ENCODE data around the gene MSX2. TPM values are rescaled to one million over a fixed set of nuclear protein-coding genes. Genes with fewer than 3 reads are reported as not detected.
"Not testable (repeated sequence)": the region's sequence is repeated elsewhere in the genome, so short reads cannot be mapped to it uniquely, and the experiment has no call there.

Gene MSX2
- total RNA-seq, 2 experiments from 2014 or later = not detected

- H3K27me3 Mint-ChIP-seq = peaks cover 27% of the 10 kb centered on the region
- POLR2A ChIA-PET = no interaction called here
- H3K4me3 Mint-ChIP-seq = no peak overlapping the region
- H3K27ac Mint-ChIP-seq = no peak overlapping the region
- DNase-seq = no peak
- H3K4me1 Mint-ChIP-seq (ENCODE audit: low read depth) = no peaks in the 10 kb centered on the region
- peaks cover 4% of the 10 kb centered on the region for H3K9me3 Mint-ChIP-seq
- CTCF ChIA-PET = no interaction called here
- intact Hi-C loops (cut with micrococcal nuclease) = no loop called here
- H3K36me3 Mint-ChIP-seq = no peaks in the 10 kb centered on the region
Observed at GRCh38 chr5:174745590-174746103, 21.3 kb downstream of the MSX2 start.

DNA sequence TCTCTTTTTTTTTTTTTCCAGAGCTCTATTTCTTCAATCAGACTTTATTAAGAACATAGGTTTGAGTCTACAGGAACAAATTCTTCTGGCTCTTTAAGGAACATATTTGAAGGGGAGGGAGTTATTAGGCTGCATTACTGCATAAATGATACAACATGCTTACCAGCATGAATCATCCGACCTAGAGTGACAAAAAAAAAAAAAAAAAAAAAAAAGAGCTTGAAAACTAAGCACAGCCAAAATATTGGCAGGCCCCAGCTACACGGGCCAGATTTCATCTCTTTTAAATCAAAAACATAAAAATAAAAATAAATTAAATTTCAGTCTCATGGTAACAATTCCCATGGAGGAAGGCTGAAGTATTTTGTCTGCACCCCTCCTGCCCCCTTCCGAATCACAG lies 26.3 kb downstream of the MSX2 start:
- ChIA-PET POLR2A (no interaction called here), CTCF (interaction anchor here (0.6 kb wide), 1 partner anchor 926 kb away, joined by 4 read pairs; no protein-coding TSS in a partner anchor)
- no peak overlapping the region for H3K4me3 Mint-ChIP-seq
- no peaks in the 10 kb centered on the region for H3K36me3 Mint-ChIP-seq
- DNase-seq = no peak
- no peaks in the 10 kb centered on the region for H3K4me1 Mint-ChIP-seq (ENCODE audit: low read depth)
- H3K27me3 Mint-ChIP-seq = peaks cover 52% of the 10 kb centered on the region
- H3K27ac Mint-ChIP-seq = no peak overlapping the region
- intact Hi-C loops (cut with micrococcal nuclease) = no loop called here
- no peaks in the 10 kb centered on the region for H3K9me3 Mint-ChIP-seq

GRCh38 chr5:174751154-174752000 lies 27.0 kb downstream of the MSX2 start:
- H3K9me3 Mint-ChIP-seq = no peaks in the 10 kb centered on the region
- ChIA-PET POLR2A (no interaction called here), CTCF (no interaction called here)
- no peaks in the 10 kb centered on the region for H3K4me1 Mint-ChIP-seq (ENCODE audit: low read depth)
- intact Hi-C loops (cut with micrococcal nuclease) = no loop called here
- no peak overlapping the region for H3K4me3 Mint-ChIP-seq
- no peak overlapping the region for H3K27ac Mint-ChIP-seq
- no peak for DNase-seq
- H3K27me3 Mint-ChIP-seq = peaks cover 52% of the 10 kb centered on the region
- H3K36me3 Mint-ChIP-seq = no peaks in the 10 kb centered on the region

- Mint-ChIP-seq H3K4me1 (ENCODE audit: low read depth) (no peaks in the 10 kb centered on the region), H3K9me3 (no peaks in the 10 kb centered on the region), H3K36me3 (no peaks in the 10 kb centered on the region), H3K27me3 (peaks cover 50% of the 10 kb centered on the region), H3K27ac (no peak overlapping the region), H3K4me3 (no peak overlapping the region)
- CTCF ChIA-PET = no interaction called here
- POLR2A ChIA-PET = no interaction called here
- intact Hi-C loops (cut with micrococcal nuclease) = no loop called here
- no peak for DNase-seq
Observed at GRCh38 chr5:174752121-174752520, 27.7 kb downstream of the MSX2 start.

- Mint-ChIP-seq H3K27ac (no peak overlapping the region), H3K4me1 (ENCODE audit: low read depth) (no peaks in the 10 kb centered on the region), H3K4me3 (no peak overlapping the region), H3K27me3 (peaks cover 30% of the 10 kb centered on the region), H3K9me3 (no peaks in the 10 kb centered on the region), H3K36me3 (no peaks in the 10 kb centered on the region)
- ChIA-PET POLR2A (no interaction called here), CTCF (no interaction called here)
- intact Hi-C loops (cut with micrococcal nuclease) = no loop called here
- no peak for DNase-seq
Observed at GRCh38 chr5:174755106-174755505, 30.7 kb downstream of the MSX2 start.

- H3K9me3 Mint-ChIP-seq = no peaks in the 10 kb centered on the region
- intact Hi-C loops (cut with micrococcal nuclease) = no loop called here
- no peak for DNase-seq
- no peaks in the 10 kb centered on the region for H3K36me3 Mint-ChIP-seq
- H3K4me3 Mint-ChIP-seq = no peak overlapping the region
- H3K4me1 Mint-ChIP-seq (ENCODE audit: low read depth) = no peaks in the 10 kb centered on the region
- no peak overlapping the region for H3K27ac Mint-ChIP-seq
- ChIA-PET CTCF (no interaction called here), POLR2A (no interaction called here)
- peaks cover 7% of the 10 kb centered on the region for H3K27me3 Mint-ChIP-seq
Observed at GRCh38 chr5:174759091-174759490, 34.7 kb downstream of the MSX2 start.

GRCh38 chr5:174760721-174761120 lies 36.3 kb downstream of the MSX2 start:
- CTCF ChIA-PET = no interaction called here
- intact Hi-C loops (cut with micrococcal nuclease) = no loop called here
- H3K27ac Mint-ChIP-seq = no peak overlapping the region
- H3K27me3 Mint-ChIP-seq = peaks cover 2% of the 10 kb centered on the region
- H3K9me3 Mint-ChIP-seq = no peaks in the 10 kb centered on the region
- H3K36me3 Mint-ChIP-seq = no peaks in the 10 kb centered on the region
- no peak overlapping the region for H3K4me3 Mint-ChIP-seq
- no peaks in the 10 kb centered on the region for H3K4me1 Mint-ChIP-seq (ENCODE audit: low read depth)
- no peak for DNase-seq
- POLR2A ChIA-PET = no interaction called here

GRCh38 chr5:174761341-174761740 lies 37.0 kb downstream of the MSX2 start:
- H3K9me3 Mint-ChIP-seq; intact Hi-C loops (cut with micrococcal nuclease); POLR2A ChIA-PET; H3K27ac Mint-ChIP-seq; H3K36me3 Mint-ChIP-seq; H3K27me3 Mint-ChIP-seq; DNase-seq; H3K4me1 Mint-ChIP-seq (ENCODE audit: low read depth); H3K4me3 Mint-ChIP-seq; CTCF ChIA-PET: not testable (repeated sequence)

DNA sequence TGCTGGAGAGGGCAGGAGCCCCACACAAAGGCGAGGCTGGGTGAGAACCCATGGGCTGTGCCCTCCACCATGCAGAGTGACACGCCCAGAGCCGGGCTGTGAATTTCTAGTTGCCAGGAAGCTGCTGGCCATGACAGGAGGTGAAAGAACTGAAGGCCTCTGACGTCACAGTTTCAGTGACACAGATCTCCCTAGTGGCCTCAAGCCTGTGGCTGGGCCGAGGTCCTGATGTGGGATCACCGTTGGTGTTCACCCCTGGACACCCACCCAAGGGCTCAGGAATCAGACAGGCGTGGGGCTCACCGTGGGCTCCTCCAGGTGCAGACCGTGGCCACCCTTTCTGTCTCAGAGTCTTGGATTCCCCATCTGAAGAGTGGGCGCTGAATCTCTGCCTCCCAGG lies 39.9 kb downstream of the MSX2 start:
- no peaks in the 10 kb centered on the region for H3K36me3 Mint-ChIP-seq

GRCh38 chr5:174765540-174765939 lies 41.2 kb downstream of the MSX2 start:
- intact Hi-C loops (cut with micrococcal nuclease) = no loop called here
- Mint-ChIP-seq H3K36me3 (no peaks in the 10 kb centered on the region), H3K4me3 (no peak overlapping the region), H3K9me3 (no peaks in the 10 kb centered on the region), H3K4me1 (ENCODE audit: low read depth) (no peaks in the 10 kb centered on the region), H3K27ac (no peak overlapping the region), H3K27me3 (peaks cover 2% of the 10 kb centered on the region)
- ChIA-PET CTCF (no interaction called here), POLR2A (no interaction called here)
- no peak for DNase-seq

More for the DNA sequence above, 39.9 kb downstream of the MSX2 start:
- intact Hi-C loops (cut with micrococcal nuclease) = no loop called here
- ChIA-PET CTCF (no interaction called here), POLR2A (no interaction called here)
- no peaks in the 10 kb centered on the region for H3K4me1 Mint-ChIP-seq (ENCODE audit: low read depth)
- no peak for DNase-seq
- H3K27me3 Mint-ChIP-seq = peaks cover 2% of the 10 kb centered on the region
- no peak overlapping the region for H3K4me3 Mint-ChIP-seq
- no peak overlapping the region for H3K27ac Mint-ChIP-seq
- no peaks in the 10 kb centered on the region for H3K9me3 Mint-ChIP-seq

GRCh38 chr5:174767670-174768069 lies 43.3 kb downstream of the MSX2 start:
- no peak overlapping the region for H3K4me3 Mint-ChIP-seq
- DNase-seq = no peak
- H3K36me3 Mint-ChIP-seq = no peaks in the 10 kb centered on the region
- no peaks in the 10 kb centered on the region for H3K9me3 Mint-ChIP-seq
- CTCF ChIA-PET = no interaction called here
- intact Hi-C loops (cut with micrococcal nuclease) = no loop called here
- no peak overlapping the region for H3K27ac Mint-ChIP-seq
- POLR2A ChIA-PET = no interaction called here
- H3K27me3 Mint-ChIP-seq = peaks cover 5% of the 10 kb centered on the region
- H3K4me1 Mint-ChIP-seq (ENCODE audit: low read depth) = no peaks in the 10 kb centered on the region

- ChIA-PET POLR2A (no interaction called here), CTCF (no interaction called here)
- H3K27me3 Mint-ChIP-seq = peaks cover 9% of the 10 kb centered on the region
- no peaks in the 10 kb centered on the region for H3K36me3 Mint-ChIP-seq
- H3K4me1 Mint-ChIP-seq (ENCODE audit: low read depth) = no peaks in the 10 kb centered on the region
- intact Hi-C loops (cut with micrococcal nuclease) = no loop called here
- H3K27ac Mint-ChIP-seq = no peak overlapping the region
- DNase-seq = no peak
- H3K4me3 Mint-ChIP-seq = no peak overlapping the region
- H3K9me3 Mint-ChIP-seq = no peaks in the 10 kb centered on the region
Observed at GRCh38 chr5:174769005-174769404, 44.6 kb downstream of the MSX2 start.

- H3K36me3 Mint-ChIP-seq = no peaks in the 10 kb centered on the region
- CTCF ChIA-PET = no interaction called here
- H3K27me3 Mint-ChIP-seq = peaks cover 18% of the 10 kb centered on the region
- no peak overlapping the region for H3K4me3 Mint-ChIP-seq
- POLR2A ChIA-PET = no interaction called here
- H3K27ac Mint-ChIP-seq = no peak overlapping the region
- H3K4me1 Mint-ChIP-seq (ENCODE audit: low read depth) = no peaks in the 10 kb centered on the region
- DNase-seq = no peak
- no peaks in the 10 kb centered on the region for H3K9me3 Mint-ChIP-seq
- intact Hi-C loops (cut with micrococcal nuclease) = no loop called here
Observed at GRCh38 chr5:174773371-174773770, 49.0 kb downstream of the MSX2 start.
